ENCODE measurements around the gene PCNX2.
A peak's percentile ranks its signal among the peaks of the same experiment; 100 is the strongest.

PCNX2 gene

GRCh38 chr1:233193741-233194140 is 101.8 kb downstream of the PCNX2 start:
- in situ Hi-C loops (cut with HindIII; ENCODE audit: low pct_ligation_motif_present, low sequenced_read_pairs), result no loop called here
- H3K36me3 ChIP-seq (replicated peaks), result no peaks in the 10 kb centered on the region
- TF ChIP-seq CTCF (IDR thresholded peaks at IDR 0.05; ENCODE audit: low read depth, low read length, missing control alignments), result no peak
- H3K27ac ChIP-seq, result no peak overlapping the region
- no peaks in the 10 kb centered on the region for H3K27me3 ChIP-seq (replicated peaks)
- H3K4me3 ChIP-seq (ENCODE audit: low read depth, low read length), result no peak overlapping the region
- no peak for DNase-seq

- in situ Hi-C loops (cut with HindIII; ENCODE audit: low pct_ligation_motif_present, low sequenced_read_pairs), result no loop called here
- no peak overlapping the region for H3K27ac ChIP-seq
Measured at GRCh38 chr1:233190987-233191386, 104.5 kb downstream of the PCNX2 start.

GRCh38 chr1:233189526-233189925 is 106.0 kb downstream of the PCNX2 start:
- Histone ChIP-seq H3K27ac (no peak overlapping the region), H3K27me3 (replicated peaks) (no peaks in the 10 kb centered on the region), H3K4me3 (ENCODE audit: low read depth, low read length) (no peak overlapping the region), H3K36me3 (replicated peaks) (no peaks in the 10 kb centered on the region)
- no peak for TF ChIP-seq CTCF (IDR thresholded peaks at IDR 0.05; ENCODE audit: low read depth, low read length, missing control alignments)
- in situ Hi-C loops (cut with HindIII; ENCODE audit: low pct_ligation_motif_present, low sequenced_read_pairs), result no loop called here
- no peak for DNase-seq

More at GRCh38 chr1:233190987-233191386, 104.5 kb downstream of the PCNX2 start:
- H3K4me3 ChIP-seq (ENCODE audit: low read depth, low read length), result no peak overlapping the region
- no peak for DNase-seq
- H3K36me3 ChIP-seq (replicated peaks), result no peaks in the 10 kb centered on the region
- H3K27me3 ChIP-seq (replicated peaks), result no peaks in the 10 kb centered on the region
- no peak for TF ChIP-seq CTCF (IDR thresholded peaks at IDR 0.05; ENCODE audit: low read depth, low read length, missing control alignments)

GRCh38 chr1:233188061-233188460 is 107.5 kb downstream of the PCNX2 start:
- Histone ChIP-seq H3K27me3 (replicated peaks) (no peaks in the 10 kb centered on the region), H3K36me3 (replicated peaks) (no peaks in the 10 kb centered on the region), H3K4me3 (ENCODE audit: low read depth, low read length) (no peak overlapping the region), H3K27ac (no peak overlapping the region)
- TF ChIP-seq CTCF (IDR thresholded peaks at IDR 0.05; ENCODE audit: low read depth, low read length, missing control alignments), result no peak
- no peak for DNase-seq
- in situ Hi-C loops (cut with HindIII; ENCODE audit: low pct_ligation_motif_present, low sequenced_read_pairs), result no loop called here

GRCh38 chr1:233183226-233184020 is 112.1 kb downstream of the PCNX2 start:
- peak overlapping the region; percentile 27 for H3K27ac ChIP-seq
- H3K4me3 ChIP-seq (ENCODE audit: low read depth, low read length), result no peak overlapping the region
- no peak for TF ChIP-seq CTCF (IDR thresholded peaks at IDR 0.05; ENCODE audit: low read depth, low read length, missing control alignments)
- no peaks in the 10 kb centered on the region for H3K36me3 ChIP-seq (replicated peaks)
- peak; percentile 24 for DNase-seq
- in situ Hi-C loops (cut with HindIII; ENCODE audit: low pct_ligation_motif_present, low sequenced_read_pairs), result no loop called here
- no peaks in the 10 kb centered on the region for H3K27me3 ChIP-seq (replicated peaks)

GRCh38 chr1:233182587-233182986 is 112.9 kb downstream of the PCNX2 start:
- in situ Hi-C loops (cut with HindIII; ENCODE audit: low pct_ligation_motif_present, low sequenced_read_pairs), result no loop called here
- no peak overlapping the region for H3K4me3 ChIP-seq (ENCODE audit: low read depth, low read length)
- peaks cover 5% of the 10 kb centered on the region for H3K36me3 ChIP-seq (replicated peaks)
- no peak for DNase-seq
- no peak for TF ChIP-seq CTCF (IDR thresholded peaks at IDR 0.05; ENCODE audit: low read depth, low read length, missing control alignments)
- H3K27ac ChIP-seq, result no peak overlapping the region
- H3K27me3 ChIP-seq (replicated peaks), result no peaks in the 10 kb centered on the region
